ENCODE data around the gene LHPP.
"Not testable (repeated sequence)": the region's sequence is repeated elsewhere in the genome, so short reads cannot be mapped to it uniquely, and the experiment has no call there.

LHPP gene

DNA sequence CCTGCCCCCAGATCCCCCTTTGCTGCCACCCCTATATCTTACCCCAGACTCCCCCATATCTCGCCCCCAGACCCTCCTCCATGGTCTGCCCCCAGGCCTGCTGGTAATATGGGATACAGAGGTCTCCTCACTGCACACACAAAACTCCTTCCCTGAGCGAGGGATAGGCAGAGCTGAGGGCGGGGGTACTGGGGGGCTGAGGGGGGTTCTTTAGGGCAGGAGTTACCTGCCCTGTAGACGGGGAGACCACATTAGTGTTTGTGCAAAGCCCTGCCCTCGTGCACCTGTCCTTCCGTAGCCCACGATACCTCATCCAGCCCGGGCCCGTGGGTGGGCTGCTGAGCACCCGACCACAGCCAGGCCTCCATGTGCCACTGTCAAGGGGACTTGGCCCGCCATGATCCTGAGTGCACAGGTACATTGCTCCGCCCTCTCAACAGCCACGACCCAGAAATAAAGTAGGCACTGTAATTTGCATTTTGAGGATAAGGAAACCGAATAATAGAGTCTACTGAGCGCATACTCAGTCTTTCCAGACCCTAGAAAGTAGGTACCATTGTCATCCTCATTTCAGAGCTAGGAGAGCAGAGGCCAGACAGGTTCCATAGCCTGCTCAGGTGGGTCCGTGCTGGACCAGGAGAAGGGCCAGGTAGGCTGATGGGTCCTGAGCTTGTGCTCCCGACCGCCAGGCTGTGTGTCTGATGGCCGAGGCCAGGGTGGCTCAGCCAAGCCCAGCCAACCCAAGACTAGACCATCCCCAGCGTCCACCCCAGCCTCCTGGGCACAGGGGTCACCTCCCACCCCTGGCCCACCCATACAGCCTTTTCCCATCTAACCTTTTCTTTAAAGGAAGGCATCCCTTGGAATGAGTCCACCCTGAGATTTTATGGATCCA is 115.2 kb downstream of the LHPP start:
- DNase-seq, result no peak

DNA sequence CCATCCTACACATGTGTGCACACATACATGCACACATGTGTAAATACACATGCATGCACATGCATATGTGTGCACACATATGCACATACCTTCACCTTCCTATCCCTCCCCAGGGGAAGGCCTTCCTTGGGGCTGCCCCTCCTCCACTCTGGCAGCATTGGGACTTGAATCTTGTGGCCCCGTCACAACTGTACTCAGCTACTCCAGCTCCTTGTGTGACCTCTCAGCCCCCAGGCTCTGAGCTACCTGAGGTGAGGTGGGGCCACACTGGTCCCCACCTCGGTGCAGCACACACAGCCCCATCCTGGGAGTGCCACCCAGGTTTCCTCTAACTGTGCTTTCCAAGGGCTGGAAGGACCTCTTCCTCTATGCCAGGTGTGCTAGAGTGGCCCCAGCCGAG is 116.0 kb downstream of the LHPP start:
- DNase-seq, result no peak

DNA sequence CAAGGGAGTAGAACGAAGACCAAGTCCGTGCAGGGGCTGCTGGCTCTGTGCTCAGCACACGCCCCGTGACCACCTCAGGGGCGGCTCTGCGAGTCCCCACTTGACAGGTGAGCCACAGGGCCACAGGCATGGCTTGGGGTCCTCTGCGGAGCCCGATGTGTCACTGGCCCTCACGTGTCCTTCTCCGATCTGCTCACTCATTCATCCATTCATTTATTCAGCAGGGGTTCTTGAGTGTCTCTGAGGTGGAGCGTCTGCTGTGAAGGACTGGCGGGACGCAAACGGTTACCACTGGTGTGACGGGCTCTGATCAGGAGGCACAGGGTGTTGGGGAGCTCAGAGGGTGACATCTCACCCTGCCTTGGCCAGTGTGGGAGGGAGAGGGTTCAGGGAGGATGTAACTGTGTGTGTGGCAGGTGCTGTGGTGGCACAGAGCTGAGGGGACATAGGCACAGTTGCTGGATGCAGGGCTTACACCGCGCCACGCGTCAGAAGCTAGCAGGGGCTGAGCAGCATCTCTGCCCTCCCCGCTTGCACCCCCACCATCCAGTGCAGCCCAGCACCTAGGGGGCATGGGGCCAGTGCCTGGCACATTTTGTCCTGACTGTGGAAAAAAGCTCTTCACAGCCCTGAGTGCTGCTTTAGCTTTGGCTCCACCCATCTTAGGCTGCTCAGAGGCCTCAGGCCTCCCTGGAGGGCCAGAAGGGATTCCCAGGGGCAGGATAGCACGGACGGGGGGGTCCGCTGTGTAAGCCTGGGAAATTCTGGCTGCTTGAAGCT is 116.8 kb downstream of the LHPP start:
- no peak for DNase-seq

DNA sequence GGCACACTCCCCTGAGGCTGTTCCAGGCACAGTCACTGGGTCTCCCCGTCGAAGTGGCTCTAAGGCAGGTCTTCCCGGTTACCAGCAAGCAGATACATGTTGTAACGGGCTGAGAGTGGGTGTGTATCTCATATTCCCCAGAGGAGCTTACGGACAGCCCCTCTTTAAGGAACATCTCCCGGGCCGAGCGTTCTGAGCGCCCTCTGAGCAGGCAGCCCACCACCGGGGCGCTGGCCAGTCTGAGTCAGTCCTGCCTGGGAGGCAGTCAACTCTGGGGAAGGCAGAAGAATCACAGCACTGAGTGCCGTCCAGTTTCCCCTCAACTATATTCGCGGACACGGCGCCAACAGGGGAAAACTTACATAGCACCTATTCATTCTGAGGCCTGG is 117.4 kb downstream of the LHPP start:
- DNase-seq, result no peak

DNA sequence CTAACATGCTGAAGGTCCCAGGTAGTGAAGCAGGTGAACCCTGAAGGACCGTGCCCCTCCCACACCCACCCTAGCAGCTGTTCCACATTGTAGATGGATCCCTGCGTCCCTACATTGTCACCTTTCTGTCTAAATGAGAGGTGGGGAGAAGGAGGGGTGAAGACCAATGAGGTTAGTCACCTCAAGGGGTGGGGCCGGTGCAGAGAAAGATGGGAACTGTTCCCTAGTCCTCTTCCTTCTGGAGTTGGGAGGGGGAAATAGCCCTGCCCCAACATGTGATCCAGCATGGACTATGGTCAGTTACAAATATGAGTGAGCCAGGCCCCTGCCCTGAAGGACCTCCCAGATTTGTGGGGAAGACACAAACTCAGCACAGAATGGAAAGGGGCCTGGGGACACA is 124.5 kb downstream of the LHPP start:
- DNase-seq, result no peak

DNA sequence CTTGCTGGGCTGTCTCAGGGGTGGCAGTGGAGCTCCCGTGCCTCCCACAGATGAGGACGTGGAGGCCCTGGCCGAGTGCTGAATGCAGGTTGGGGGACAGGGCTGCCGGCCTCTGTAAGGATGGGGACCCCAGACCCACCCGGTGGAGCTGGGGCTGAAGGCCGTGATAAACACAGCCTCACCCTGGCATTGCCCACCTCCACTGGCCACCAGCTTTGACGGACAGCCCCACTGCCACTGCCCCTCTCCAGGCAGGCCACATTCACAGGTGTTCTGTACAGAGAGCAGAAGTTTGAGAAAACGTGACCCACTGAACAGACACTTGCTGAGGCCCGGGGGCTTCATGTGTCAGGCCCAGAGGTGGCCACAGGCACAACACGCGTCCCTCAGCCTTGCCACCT is 126.2 kb downstream of the LHPP start:
- DNase-seq, result no peak

DNA sequence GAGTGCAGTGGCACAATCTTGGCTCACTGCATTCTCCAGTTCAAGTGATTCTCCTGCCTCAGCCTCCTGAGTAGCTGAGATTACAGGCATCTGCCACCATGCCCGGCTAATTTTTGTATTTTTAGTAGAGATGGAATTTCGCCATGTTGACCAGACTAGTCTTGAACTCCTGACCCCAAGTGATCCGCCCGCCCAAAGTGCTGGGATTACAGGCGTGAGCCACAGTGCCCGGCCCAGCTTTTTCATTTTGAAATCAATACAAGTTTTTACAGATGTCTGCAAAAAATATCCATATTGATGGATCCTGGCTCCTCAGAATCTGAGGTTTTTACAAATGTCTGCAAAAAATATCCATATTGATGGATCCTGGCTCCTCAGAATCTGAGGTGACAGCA is 126.7 kb downstream of the LHPP start:
- DNase-seq, result not testable (repeated sequence)

DNA sequence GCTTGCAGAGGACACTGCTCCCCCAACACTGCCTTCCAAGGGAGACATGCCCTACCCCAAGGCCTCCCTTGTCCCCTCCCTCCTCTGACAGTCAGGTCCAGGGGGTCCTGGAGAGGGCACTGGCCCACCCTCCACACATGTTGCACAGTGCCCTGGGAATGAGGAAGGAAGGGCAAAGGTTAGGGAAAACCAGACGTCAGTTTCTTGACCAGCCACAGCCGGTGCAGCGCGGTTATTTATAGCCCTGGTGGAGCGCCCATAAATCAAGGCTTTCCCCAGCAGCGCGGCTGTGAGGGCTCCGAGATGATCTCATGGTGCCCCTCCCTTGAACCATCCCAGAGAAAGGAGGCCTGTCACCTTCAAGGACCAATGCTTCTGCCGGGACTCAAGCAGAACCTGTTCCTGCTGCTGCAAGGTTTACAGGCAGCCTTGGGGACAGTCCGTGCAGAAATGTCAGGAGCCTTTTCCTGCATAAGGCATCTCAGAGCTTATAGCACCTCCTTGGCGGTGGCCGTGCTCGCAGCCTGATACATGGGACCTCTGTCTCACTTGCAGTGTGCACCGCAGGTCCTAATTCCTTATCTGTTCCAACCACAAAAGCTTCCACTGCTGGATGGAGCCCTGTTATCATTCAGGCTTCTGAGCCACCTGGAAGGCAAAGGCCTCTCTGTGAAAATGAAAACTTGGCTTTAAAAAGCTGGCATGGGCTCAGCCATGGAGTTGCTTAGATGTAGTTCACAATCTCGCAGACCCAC is 127.3 kb downstream of the LHPP start:
- DNase-seq, result peak; percentile 75

DNA sequence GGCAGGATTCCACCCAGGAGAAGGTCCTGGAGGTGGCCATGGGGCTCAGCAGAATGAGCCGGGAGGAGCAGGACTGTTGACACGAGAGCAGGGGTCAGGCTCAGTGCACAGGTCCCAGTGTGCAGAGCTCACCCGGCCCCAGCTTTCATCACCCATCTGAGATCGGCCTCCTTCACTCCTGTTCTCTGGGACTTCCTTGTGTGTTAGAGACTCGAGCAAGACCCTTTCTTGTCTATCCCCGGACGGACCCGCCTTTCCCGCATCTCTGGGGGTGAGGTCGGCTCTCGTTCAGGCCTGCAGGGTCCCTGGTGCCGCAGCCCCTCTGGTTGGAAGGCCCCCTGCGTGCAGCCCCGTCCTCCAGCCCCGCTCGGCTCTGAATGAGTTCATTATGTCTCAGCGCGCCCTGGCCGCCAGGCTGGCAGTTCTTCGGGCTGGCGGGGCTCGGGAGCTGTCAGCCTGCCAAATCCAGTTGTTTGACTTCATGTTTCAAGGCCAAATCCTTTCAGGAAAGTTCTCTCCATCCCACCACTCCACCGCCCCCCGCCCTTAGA is 127.9 kb downstream of the LHPP start:
- no peak for DNase-seq

DNA sequence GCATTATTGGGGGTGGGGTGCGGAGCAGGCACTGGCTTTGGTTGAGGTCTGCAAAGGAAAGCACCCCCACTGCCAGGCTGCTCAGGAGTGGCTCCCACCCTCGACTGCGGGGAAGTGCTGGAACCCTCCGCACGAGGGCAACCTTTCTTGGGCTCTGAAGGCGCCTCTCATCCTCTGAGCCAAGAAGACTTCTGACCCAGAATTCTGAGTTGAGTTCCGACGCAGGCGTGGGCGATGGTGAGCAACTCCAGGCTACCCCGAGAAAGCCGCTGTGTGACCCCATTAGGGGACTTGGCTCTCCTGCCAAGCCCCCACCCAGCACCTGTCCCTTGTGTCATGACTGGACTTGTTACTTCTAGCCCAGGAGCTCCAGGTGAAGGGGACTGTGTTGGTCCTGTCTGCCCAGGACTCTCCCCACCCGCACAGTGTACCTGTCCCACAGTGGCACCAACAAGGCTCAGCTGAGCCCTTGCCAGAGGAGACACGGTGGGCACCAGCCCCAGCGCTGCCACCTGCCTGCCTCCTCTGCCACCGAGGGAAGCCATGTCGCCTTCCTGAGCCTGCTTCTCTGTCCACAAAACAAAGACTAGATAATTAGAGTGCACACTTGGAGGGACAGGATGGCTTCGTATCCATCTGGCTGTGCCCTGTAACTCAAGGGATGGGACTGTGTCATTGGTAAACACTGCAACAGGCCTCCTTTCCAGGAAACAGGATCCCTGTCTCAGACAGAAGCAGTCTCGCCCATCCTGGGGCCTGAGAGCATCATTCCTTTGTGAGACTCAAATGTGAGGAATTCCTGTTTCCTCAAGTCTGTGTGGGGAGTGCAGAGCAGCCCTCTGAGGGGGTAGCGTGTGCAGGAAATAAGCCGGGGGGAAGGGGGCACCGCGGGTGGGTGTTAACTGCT is 128.8 kb downstream of the LHPP start:
- no peak for DNase-seq

DNA sequence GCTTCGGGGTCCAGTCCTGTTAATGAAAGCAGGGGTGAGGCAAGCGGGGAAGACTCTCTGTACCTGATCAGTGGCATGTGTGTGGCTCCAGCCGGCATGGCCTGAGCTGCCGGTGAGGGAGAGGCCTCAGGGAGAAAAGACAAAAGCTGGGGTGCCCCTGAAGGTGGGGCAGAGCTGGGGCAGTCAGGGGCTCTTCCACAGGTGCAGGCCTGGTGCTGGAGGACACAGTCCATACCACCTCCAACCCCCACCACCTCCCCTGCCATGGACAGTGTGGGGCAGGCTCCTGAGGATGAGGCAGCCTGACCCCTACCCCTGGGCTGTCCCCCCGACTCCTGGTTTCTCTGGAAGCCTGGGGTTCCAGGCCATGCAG is 129.5 kb downstream of the LHPP start:
- DNase-seq, result no peak

DNA sequence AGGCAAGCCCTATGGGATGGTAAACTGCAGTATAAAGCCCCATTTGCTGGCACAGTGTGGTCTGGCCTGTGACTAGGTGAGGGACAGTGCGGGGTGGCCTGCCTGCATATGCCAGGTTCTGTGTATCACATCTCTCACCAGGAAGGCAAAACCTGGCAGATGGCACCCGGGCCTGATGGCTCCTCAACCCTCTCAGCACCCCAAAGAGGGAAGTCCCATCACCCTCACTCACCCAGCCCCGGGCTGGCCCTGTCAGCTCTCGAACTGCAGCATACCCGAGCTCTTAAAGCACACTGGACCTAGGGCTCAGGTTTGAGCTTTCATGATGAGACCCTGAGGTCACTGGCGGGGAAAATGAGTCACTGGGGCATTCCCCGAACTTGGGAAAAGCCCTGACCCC is 130.5 kb downstream of the LHPP start:
- no peak for DNase-seq

DNA sequence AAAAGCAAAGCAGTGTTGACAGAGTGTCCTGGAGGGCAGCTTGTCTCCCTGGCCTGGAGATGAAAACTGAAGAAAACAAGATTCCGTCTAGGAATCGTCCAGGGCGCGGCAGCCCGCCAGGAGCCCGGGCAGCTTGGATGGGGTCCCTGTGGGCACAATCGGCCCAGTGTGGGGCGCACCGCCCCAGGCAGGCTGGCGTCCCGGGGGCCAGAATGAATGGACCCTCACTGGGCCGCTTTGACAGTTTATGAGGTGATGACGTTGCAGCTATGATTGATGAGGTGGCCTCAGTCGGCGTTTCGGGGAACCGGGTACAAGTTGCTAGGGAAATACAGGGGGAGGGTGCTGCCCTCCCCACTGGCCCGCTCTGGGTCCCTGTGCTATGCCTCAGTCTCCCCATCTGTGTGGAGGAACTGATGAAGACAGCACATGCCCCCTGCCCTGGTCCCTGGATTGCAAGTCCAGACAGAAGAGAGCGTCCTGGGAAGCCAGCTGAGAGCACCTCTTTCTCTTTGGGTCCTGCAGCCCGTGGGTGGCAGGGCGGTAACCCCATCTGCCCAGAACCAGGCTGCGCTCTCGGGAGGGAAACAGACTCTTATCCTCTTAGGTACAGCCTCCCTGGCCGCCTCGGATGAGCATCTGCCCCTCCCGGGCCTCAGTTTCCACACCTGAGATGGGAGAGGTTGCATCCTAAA is 131.3 kb downstream of the LHPP start:
- DNase-seq, result no peak

DNA sequence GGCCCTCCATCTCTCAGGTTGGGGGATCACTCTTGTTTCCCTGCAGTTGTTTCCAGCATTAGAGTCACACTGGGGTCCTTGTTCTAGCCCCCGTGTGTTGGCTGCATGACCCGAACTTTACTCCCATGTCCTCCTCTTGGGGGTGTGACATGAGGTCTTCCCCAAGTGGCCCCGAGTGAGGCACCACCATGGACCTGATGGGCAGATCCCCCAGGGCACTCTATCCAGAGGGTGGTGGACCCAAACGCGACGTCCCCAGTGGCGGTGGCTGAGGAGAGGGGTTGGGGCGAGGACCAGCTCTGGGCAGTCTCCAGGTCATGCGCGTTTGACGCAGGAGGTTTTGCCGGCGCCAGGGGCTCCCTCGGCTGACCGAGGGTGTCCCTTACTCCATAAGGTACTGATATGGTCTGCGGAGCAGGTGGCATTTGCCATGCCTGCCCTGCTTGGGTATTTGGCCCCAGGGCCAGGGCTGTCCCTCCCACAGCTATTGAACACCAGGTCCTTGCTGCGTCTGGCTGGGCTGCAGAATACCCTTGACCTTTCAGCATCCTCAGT is 131.9 kb downstream of the LHPP start:
- DNase-seq, result no peak

DNA sequence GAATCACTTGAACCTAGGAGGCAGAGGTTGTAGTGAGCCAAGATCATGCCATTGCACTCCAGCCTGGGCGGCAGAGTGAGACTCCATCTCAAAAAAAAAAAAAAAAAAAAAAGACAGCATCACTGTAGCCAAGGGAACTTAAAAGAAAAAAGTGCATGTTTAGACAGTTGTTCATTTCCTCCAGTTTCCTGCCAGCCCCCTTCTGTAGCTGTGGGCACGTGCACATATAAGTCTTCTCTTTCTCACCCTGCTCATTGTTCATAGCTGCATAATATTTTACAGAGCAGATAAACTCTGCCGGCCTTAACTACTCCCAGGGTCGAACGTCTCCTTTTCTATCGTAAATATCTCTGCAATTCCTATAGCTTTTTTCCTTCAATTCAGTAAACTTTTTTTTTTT is 132.6 kb downstream of the LHPP start:
- DNase-seq, result no peak

DNA sequence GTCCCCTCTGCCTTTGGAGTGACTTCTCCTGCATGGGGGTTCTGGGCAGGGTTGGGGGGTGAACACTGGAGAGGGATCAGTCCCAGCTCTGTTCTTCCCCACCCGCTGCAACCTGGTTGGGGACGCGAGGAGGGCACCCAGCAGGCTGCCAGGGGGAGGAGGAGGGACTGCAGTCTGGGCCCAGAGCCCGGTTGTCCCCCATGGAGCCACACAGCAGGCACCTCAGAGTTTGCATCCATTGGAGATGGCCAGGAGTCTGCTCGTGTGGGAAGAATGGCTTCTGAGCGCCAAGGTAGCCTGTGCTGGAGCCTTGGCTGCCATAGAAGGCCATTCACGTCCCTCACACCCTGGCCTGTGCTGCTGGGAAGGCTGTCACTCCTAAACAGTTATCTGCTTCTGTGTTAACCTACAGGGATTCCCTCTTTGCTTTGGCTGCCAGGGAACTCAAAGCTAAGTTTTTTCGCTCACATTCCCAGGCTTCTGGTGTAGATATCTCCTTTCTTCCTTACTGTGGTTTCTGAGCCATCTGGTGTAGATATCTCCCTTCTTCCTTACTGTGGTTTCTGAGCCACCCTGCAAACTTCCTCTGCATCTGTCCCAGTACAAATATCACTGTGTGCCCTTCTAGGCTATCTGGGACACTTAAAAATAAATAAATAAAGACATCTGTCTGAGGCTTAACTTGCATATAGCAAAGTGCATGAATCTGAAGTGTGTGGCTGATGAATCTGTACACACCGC is 133.7 kb downstream of the LHPP start:
- no peak for DNase-seq

DNA sequence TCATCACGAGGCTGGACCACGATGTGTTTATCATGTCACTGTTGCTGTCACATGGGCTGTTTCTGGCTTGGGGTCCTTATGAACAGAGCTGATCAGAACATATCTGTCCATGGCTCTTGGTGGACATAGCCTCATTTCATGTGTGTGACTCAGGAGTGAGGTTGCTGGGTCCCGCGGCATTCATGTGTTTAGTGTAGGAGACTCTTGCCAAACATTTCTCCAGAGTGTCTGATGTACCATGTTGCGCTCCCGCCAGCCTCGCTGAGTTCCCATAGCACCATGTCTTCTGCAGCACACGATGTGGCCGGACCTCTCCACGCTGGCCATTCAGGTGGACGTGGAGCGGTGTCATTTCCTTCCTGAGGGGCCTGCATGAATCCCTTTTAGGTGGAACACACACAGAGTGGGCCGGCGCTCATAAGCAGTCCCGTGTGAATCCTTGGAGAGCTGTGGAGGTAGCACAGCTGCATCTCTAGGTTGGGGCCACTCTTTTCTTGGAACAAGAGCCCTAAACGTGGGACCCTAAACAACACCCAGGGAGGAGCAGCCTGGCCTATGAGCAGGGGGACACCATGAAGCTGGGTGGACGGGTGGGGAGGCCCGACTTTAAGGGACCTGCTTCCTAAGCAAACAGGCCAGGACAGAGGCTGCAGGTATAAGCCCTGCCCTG is 134.6 kb downstream of the LHPP start:
- no peak for DNase-seq

DNA sequence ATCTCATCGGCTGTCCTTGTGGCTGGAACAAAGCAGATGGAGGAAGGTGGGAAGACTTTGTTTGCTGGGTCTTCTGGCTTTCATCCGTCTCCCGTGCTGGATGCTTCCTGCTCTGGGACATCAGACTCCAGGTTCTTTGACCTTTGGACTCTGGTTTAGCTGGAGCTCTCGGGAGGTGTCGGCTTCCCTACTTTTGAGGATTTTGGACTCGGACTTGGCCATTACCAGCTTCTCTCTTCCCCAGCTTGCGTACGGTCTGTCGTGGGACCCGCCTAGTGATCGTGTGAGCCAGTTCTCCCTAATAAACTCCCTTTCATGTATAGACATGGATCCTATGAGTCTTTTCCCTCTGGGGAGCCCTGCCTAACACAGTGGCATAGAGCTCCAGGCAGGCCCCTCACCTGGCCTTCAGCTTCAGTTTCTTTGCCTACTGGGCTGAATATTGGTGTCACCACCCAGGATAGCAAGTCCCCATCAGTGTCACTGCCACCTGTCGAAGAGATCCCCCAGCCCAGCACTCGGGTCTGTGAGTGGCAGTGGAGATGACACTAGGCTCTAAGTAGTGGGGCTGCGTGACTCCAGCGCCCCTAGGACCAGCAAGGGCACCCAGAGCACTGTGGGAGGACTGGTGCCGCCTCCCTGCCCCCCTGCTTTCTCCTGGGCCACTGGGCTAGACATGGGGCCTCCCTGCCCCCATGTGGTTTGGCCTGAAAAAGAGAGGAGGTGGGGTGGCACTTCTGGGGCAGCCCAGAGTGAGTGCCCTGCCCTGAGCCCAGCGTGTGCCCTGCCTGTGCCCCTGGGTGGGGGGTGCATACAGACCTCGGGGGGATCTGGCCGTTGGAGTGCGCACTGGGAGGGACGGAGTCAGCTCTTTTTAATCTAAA is 135.6 kb downstream of the LHPP start:
- DNase-seq, result no peak

DNA sequence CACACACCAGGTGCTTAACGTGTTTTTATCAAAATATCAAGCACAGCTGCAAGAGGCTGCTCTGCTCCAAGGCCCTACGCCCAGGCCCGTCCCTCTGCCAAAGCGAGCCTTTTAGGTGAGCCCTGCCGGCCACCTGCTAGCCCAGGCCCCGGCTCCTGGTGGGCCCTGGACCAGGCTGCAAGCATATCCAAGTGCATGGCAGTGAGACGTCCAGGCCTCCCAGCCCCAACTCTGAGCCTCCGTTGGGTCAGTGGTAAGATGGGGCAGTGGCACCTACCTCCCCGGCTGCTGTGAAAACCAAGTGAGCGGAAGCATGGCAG is 136.2 kb downstream of the LHPP start:
- DNase-seq, result no peak
